OCI-LY1 (cell line): ENCODE data around the gene COA3.

ENCODE experiments used
- H2AFZ ChIP-seq: fragments of 200-600 bp; sonication (generic), shearing (Covaris generic); 2 replicates; pipeline ENCODE4 v1.6.0; 2014; ENCODE audit warnings: antibody characterized with exemption, mild to moderate bottlenecking, low read length
- H3F3A ChIP-seq: fragments of 200-600 bp; sonication (generic), shearing (Covaris generic); 2 replicates; pipeline ENCODE4 v1.6.0; 2014; ENCODE audit warnings: mild to moderate bottlenecking, antibody characterized with exemption, low read length, moderate library complexity; ENCODE audit not compliant: insufficient read depth
- H3K27ac ChIP-seq: fragments of 200-600 bp; sonication (generic); 2 replicates; pipeline ENCODE4 v1.5.1; 2014; ENCODE audit warnings: low read length, mixed run types, mild to moderate bottlenecking, low read depth; ENCODE audit not compliant: poor library complexity, severe bottlenecking
- H3K27me3 ChIP-seq: fragments of 200-600 bp; sonication (generic); 2 replicates; pipeline ENCODE4 v1.6.0; 2014; ENCODE audit warnings: antibody characterized with exemption, mild to moderate bottlenecking, low read length, moderate library complexity; ENCODE audit not compliant: insufficient read depth
- H3K36me3 ChIP-seq: fragments of 200-600 bp; sonication (generic); 2 replicates; pipeline ENCODE4 v1.6.1; 2014; ENCODE audit warnings: mild to moderate bottlenecking, antibody characterized with exemption, low read length, moderate library complexity, mixed read lengths; ENCODE audit not compliant: insufficient read depth
- H3K4me1 ChIP-seq: fragments of 200-600 bp; sonication (generic); 2 replicates; pipeline ENCODE4 v1.5.1; 2014; ENCODE audit warnings: mild to moderate bottlenecking, low read length, moderate library complexity; ENCODE audit not compliant: insufficient read depth, severe bottlenecking
- H3K4me2 ChIP-seq: fragments of 200-600 bp; sonication (generic), shearing (Covaris generic); 2 replicates; pipeline ENCODE4 v1.6.1; 2014; ENCODE audit warnings: low read length
- H3K4me3 ChIP-seq: fragments of 200-600 bp; sonication (generic); 2 replicates; pipeline ENCODE4 v1.5.1; 2014; ENCODE audit warnings: low read length, low read depth, mild to moderate bottlenecking, mixed read lengths; ENCODE audit not compliant: poor library complexity, severe bottlenecking
- H3K79me2 ChIP-seq: fragments of 200-600 bp; shearing (Covaris generic); 2 replicates; pipeline ENCODE4 v1.6.1; 2016; ENCODE audit warnings: mixed run types, low read length, mixed read lengths; ENCODE audit not compliant: insufficient read depth
- H3K9ac ChIP-seq: fragments of 200-600 bp; sonication (generic), shearing (Covaris generic); 2 replicates; pipeline ENCODE4 v1.6.1; 2014; ENCODE audit warnings: mild to moderate bottlenecking, low read length, mixed read lengths
- H3K9me2 ChIP-seq: fragments of 200-600 bp; sonication (generic), shearing (Covaris generic); 2 replicates; pipeline ENCODE4 v1.6.1; 2014; ENCODE audit warnings: low read depth, mild to moderate bottlenecking, low read length, mixed read lengths
- H3K9me3 ChIP-seq: fragments of 200-600 bp; shearing (Covaris generic); 2 replicates; pipeline ENCODE4 v1.6.1; 2014; ENCODE audit warnings: low read length, mixed read lengths
- H4K20me1 ChIP-seq: fragments of 200-600 bp; sonication (generic), shearing (Covaris generic); 2 replicates; pipeline ENCODE4 v1.6.0; 2016; ENCODE audit warnings: mild to moderate bottlenecking, low read length; ENCODE audit not compliant: insufficient read depth
- EZH2 ChIP-seq: fragments of 200-600 bp; sonication (generic), shearing (Covaris generic); IDR thresholded peaks from 2 replicates; pipeline ENCODE4 v1.8.0; 2017; ENCODE audit warnings: borderline replicate concordance, mixed run types, mild to moderate bottlenecking, antibody characterized with exemption, low read length, moderate library complexity, mixed read lengths
- TF ChIP-seq, protein P1 (sequence below): fragments of 200-600 bp; sonication (generic), shearing (Covaris generic); IDR thresholded peaks from 2 replicates; pipeline ENCODE4 v1.5.1; 2017; ENCODE audit warnings: mild to moderate bottlenecking, antibody characterized with exemption, low read length, moderate library complexity, mixed read lengths

COA3 gene

DNA sequence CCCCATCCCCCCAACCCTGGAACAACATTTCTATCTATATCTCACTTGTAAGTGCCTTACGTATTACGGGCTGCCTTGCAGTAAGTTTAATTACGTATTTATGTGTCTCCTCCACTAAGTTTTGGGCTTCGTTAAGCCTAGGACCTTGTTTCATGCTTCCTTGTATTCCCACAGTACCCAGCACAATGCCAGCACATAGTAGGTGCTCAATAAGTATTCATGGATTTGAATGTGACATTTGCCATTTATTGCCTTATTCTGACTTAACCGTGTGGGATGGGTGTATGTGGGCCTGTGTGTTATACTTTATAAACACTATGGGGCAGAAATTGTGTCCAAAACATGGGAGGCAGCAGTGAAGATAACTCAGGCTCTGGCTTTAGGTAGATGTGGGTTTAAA is 6.0 kb downstream of the COA3 start:
- H3K79me2 ChIP-seq: no peaks in the 10 kb centered on the region
- no peaks in the 10 kb centered on the region for H3F3A ChIP-seq
- H3K27me3 ChIP-seq: no peaks in the 10 kb centered on the region; the same call in 1 of the 2 replicates
- TF ChIP-seq, protein P1, sequence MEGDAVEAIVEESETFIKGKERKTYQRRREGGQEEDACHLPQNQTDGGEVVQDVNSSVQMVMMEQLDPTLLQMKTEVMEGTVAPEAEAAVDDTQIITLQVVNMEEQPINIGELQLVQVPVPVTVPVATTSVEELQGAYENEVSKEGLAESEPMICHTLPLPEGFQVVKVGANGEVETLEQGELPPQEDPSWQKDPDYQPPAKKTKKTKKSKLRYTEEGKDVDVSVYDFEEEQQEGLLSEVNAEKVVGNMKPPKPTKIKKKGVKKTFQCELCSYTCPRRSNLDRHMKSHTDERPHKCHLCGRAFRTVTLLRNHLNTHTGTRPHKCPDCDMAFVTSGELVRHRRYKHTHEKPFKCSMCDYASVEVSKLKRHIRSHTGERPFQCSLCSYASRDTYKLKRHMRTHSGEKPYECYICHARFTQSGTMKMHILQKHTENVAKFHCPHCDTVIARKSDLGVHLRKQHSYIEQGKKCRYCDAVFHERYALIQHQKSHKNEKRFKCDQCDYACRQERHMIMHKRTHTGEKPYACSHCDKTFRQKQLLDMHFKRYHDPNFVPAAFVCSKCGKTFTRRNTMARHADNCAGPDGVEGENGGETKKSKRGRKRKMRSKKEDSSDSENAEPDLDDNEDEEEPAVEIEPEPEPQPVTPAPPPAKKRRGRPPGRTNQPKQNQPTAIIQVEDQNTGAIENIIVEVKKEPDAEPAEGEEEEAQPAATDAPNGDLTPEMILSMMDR: no peak
- no peak for TF ChIP-seq EZH2
- H3K4me2 ChIP-seq: no peak overlapping the region
- no peaks in the 10 kb centered on the region for H3K36me3 ChIP-seq
- no peak overlapping the region for H2AFZ ChIP-seq
- no peaks in the 10 kb centered on the region for H3K9me2 ChIP-seq
- no peak overlapping the region for H3K9ac ChIP-seq
- H3K4me1 ChIP-seq: peaks cover 3% of the 10 kb centered on the region
- no peaks in the 10 kb centered on the region for H4K20me1 ChIP-seq
- no peaks in the 10 kb centered on the region for H3K9me3 ChIP-seq
- no peak overlapping the region for H3K4me3 ChIP-seq
- H3K27ac ChIP-seq: no peak overlapping the region

DNA sequence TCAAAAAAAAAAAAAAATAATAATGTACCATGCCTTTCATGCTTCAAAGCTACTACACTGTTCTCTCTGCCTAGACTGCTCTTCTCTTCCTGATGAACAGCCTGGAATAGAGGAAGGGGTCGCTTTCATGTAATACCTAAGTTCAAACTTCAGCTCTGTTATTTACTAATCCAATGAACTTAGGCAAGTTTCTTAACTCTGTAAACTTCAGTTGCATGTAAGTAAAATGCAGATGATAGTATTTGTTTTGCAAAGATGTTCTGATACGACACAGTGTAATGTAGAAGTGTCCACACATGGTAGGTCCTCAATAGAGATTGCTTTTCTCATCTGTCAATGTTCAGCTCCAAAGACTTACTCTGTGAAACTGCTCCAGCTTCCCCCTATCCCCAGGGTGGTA is 6.6 kb downstream of the COA3 start:
- H3K9ac ChIP-seq: no peak overlapping the region
- TF ChIP-seq, protein P1: no peak
- TF ChIP-seq EZH2: no peak
- no peaks in the 10 kb centered on the region for H3K4me1 ChIP-seq
- no peaks in the 10 kb centered on the region for H3K9me3 ChIP-seq
- no peaks in the 10 kb centered on the region for H3K79me2 ChIP-seq
- no peak overlapping the region for H2AFZ ChIP-seq
- H3K4me3 ChIP-seq: no peak overlapping the region
- H3K4me2 ChIP-seq: no peak overlapping the region
- H3K27me3 ChIP-seq: no peaks in the 10 kb centered on the region; the same call in 1 of the 2 replicates
- H3K9me2 ChIP-seq: no peaks in the 10 kb centered on the region
- no peaks in the 10 kb centered on the region for H3K36me3 ChIP-seq
- no peaks in the 10 kb centered on the region for H3F3A ChIP-seq
- H4K20me1 ChIP-seq: no peaks in the 10 kb centered on the region
- H3K27ac ChIP-seq: no peak overlapping the region

DNA sequence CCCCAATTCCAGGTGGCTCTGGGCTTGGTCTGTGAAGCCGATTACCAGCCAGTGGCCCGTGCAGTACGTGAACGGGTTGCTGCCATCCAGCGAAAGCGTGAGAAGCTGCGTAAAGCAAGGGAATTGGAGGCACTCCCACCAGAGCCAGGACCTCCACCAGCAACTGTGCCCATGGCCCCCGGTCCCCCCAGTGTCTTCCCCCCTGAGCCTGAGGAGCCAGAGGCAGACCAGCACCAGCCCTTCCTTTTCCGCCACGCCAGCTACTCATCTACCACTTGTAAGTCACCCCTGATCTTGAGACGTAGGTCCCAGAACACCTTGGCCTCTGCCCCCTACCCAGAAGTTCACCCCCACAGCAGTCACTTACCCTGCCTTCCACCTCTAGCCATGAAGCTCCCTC is 11.2 kb downstream of the COA3 start:
- H3K9me2 ChIP-seq: no peaks in the 10 kb centered on the region
- H4K20me1 ChIP-seq: no peaks in the 10 kb centered on the region
- TF ChIP-seq, protein P1: no peak
- no peak for TF ChIP-seq EZH2
- H3K9me3 ChIP-seq: no peaks in the 10 kb centered on the region
- no peak overlapping the region for H3K9ac ChIP-seq
- no peaks in the 10 kb centered on the region for H3K79me2 ChIP-seq
- no peaks in the 10 kb centered on the region for H3F3A ChIP-seq
- no peaks in the 10 kb centered on the region; the same call in 1 of the 2 replicates for H3K27me3 ChIP-seq
- no peak overlapping the region for H2AFZ ChIP-seq
- no peaks in the 10 kb centered on the region for H3K4me1 ChIP-seq
- no peak overlapping the region for H3K4me2 ChIP-seq
- no peak overlapping the region for H3K4me3 ChIP-seq
- no peaks in the 10 kb centered on the region for H3K36me3 ChIP-seq
- no peak overlapping the region for H3K27ac ChIP-seq
